Measurements from ENCODE around the gene ZNF772.
"Not testable (repeated sequence)": the region's sequence is repeated elsewhere in the genome, so short reads cannot be mapped to it uniquely, and the experiment has no call there.

The ZNF772 gene

DNA sequence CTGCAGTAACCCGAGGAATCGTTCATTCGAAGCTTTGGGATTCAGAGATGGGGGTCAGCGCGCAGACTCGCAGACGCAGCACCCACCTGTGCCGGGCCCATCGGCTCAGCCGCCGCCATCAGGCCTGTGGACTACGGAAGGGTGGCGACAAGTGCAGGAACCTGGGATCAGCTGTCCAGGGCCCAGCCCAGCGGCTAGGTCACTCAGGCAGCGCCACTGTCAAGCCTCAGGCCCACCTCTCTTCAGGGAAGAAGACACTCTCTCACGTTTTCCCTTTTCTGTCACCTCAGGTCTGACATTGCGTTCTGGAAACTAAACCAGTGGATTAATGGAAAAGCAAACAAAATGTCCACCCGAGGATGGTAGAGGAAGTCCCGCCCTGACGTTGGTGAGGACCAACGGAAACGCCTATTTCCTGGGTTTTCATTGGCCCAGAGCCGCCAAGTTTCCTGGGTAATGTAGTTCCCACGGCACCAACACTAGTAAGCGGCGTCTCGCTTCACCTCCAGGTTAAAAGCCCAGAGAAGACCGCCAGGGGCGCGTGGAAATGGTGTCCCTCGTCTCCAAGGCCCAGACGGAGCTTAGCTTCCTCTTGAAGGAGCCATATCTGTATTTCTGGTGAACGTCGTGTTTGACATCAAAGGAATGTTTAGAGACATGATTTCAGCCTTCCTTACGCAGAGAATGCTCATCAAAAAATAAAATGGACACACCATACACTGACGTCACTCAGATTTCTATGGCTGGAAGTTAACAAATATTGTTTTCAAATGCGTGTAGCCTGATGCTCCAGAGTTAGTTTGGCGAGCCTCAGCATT, at the start of gene ZNF772:
Gene ZNF772, minus strand, starts transcription at position 376 of the 818 bp plus-strand sequence. Its CDS starts 257 bp downstream, at position 119.
- DNase-seq (ENCODE audit: low spot score), result peak; percentile 87

DNA sequence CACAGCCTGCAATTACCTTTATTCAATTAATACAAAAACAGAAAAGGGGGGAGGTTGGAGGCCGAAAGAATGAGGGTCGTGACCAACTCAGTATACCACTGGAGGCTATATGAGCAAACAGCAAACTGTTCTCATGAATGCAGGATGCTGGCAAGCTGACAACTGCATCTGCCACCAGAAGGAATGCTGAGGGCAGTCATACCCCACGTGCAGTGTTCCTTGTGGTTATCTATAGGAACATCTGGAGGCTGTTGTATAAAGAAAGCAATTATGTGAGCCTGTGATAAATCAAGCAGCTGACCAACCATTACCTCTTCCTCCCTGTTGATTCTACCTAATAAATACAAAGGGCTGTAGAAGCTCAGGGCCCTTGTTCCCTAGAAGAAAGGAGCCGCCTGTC, 40.7 kb upstream of the ZNF772 start:
- not testable (repeated sequence) for DNase-seq (ENCODE audit: low spot score)

DNA sequence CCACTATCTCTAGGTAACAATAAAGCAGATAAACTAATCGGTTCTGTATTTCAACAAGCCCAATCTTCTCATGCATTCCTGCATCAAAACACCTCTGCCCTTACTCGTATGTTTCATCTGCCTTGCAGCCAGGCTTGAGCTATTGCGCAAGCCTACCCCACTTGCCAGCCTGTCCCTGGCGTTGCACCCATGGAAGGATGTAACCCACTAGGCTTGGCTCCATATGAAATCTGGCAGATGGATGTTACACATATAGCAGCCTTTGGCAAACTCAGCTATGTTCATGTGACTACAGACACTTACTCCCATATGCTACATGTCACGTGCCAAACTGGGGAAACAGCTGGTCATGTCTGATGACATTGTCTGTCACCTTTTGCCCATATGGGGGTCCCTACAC, 37.9 kb upstream of the ZNF772 start:
- DNase-seq (ENCODE audit: low spot score), result no peak

DNA sequence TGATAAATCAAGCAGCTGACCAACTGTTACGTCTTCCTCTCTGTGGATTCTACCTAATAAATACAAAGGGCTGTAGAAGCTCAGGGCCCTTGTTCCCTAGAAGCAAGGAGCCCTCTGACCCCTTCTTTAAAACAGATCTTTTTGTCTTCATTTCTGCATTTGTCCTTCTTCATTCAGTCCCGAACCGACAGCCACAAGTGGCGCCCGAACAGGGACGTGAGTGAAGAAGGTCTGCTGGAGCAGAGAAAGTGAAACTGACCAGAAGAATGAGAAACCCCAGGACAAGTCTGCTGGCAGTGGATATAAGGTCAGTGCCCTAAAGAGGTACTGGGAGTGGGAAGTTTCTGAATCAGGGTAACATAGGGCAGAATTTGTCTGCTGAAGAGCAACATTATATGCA, 35.5 kb upstream of the ZNF772 start:
- no peak for DNase-seq (ENCODE audit: low spot score)

- DNase-seq (ENCODE audit: low spot score), result no peak
Observed at GRCh38 chr19:57511484-57511883, 34.1 kb upstream of the ZNF772 start.

- DNase-seq (ENCODE audit: low spot score), result no peak
Observed at GRCh38 chr19:57506163-57506562, 28.8 kb upstream of the ZNF772 start.

GRCh38 chr19:57500400-57500799, 23.0 kb upstream of the ZNF772 start:
- not testable (repeated sequence) for DNase-seq (ENCODE audit: low spot score)

GRCh38 chr19:57499680-57500395, 22.5 kb upstream of the ZNF772 start, which contains the start of gene ZNF773:
Gene ZNF773, plus strand, starts transcription at chr19:57499938. Its CDS starts 143 bp downstream, at chr19:57500081.
- DNase-seq (ENCODE audit: low spot score), result peak; percentile 94

- DNase-seq (ENCODE audit: low spot score), result not testable (repeated sequence)
Observed at GRCh38 chr19:57499332-57499679, 21.9 kb upstream of the ZNF772 start.

- DNase-seq (ENCODE audit: low spot score), result not testable (repeated sequence)
Observed at GRCh38 chr19:57488299-57488644, 10.9 kb upstream of the ZNF772 start.

GRCh38 chr19:57487477-57488298, 10.3 kb upstream of the ZNF772 start, which contains the start of gene ZNF419:
Gene ZNF419, plus strand, starts transcription at chr19:57487750. Its CDS starts 201 bp downstream, at chr19:57487951.
- peak; percentile 91 for DNase-seq (ENCODE audit: low spot score)

DNA sequence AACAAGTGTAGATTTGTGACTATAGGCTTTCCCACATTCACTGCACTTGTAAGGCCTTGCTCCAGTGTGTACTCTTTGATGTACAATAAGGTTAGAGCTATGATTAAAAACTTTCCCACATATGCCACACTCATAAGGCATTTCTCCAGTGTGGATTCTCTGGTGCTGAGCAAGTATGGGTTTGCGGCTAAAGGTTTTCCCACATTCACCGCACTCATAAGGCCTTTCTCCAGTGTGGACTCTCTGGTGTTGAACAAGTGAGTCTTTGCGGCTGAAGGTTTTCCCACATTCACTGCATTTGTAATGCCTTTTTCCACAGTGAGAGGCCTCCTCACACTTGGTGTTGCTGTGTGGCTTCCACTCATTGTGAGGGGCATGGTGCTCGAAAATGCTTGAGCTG, 3.7 kb downstream of the ZNF772 start:
- DNase-seq (ENCODE audit: low spot score), result no peak

DNA sequence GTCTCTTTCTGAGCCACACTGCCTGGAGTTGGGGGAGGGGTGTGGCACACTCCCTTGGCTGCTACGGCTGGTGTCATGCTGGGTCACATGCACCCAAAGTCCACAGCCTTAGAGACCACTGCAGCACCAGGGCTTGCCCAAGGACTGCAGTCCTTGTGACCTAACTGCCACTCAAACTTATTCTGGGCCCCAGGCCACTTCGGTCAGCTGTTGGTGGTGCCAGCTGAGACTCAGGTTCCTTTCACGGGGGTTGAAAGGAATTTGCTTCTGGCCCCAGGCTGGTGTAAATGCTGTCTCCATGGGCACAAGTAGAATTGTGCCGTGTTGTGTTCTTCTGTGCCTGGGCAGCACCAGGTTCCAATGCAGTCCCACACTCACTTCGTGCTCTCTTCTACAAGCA, 10.9 kb downstream of the ZNF772 start:
- DNase-seq (ENCODE audit: low spot score), result no peak

- no peak for DNase-seq (ENCODE audit: low spot score)
Observed at GRCh38 chr19:57465680-57466381, 11.5 kb downstream of the ZNF772 start.

DNA sequence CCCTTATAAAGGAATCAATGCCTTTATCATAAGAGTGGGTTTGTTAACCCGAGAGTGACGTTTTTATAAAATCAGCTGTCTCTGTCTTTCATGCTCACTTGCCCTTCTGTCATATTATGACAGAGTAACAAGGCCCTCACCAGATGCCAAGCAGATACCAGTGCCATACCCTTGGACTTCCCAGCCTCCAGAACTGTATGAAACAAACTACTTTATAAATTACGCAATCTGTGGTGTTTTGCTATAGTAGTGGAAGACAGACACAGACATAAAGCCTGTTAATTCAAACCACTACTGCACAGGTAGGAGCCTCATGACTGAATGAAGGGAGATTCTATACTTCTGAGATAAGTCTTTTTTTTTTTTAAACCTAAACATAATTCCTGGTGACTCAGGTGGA, 25.1 kb downstream of the ZNF772 start:
- no peak for DNase-seq (ENCODE audit: low spot score)

DNA sequence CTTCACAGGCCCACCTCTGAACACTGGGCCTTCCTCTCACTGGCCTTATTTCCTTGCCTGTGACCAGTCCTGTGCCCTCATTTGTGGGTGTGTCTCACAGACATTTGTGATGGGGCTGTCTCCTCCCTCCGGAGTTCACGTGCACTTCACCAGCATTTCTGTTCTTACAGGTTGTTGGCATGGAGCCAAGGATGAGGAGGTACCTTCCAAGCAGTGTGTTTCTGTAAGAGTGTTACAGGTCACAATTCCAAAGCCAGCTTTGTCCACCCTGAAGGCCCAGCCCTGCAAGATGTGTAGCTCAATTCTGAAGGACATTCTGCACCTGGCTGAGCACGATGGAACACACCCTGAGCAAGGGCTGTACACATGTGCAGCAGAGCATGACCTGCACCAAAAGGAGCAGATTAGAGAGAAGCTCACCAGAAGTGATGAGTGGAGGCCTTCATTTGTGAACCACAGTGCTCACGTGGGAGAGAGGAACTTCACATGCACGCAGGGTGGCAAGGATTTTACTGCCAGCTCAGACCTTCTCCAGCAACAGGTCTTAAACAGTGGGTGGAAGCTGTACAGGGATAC, 34.2 kb downstream of the ZNF772 start:
- DNase-seq (ENCODE audit: low spot score), result no peak

DNA sequence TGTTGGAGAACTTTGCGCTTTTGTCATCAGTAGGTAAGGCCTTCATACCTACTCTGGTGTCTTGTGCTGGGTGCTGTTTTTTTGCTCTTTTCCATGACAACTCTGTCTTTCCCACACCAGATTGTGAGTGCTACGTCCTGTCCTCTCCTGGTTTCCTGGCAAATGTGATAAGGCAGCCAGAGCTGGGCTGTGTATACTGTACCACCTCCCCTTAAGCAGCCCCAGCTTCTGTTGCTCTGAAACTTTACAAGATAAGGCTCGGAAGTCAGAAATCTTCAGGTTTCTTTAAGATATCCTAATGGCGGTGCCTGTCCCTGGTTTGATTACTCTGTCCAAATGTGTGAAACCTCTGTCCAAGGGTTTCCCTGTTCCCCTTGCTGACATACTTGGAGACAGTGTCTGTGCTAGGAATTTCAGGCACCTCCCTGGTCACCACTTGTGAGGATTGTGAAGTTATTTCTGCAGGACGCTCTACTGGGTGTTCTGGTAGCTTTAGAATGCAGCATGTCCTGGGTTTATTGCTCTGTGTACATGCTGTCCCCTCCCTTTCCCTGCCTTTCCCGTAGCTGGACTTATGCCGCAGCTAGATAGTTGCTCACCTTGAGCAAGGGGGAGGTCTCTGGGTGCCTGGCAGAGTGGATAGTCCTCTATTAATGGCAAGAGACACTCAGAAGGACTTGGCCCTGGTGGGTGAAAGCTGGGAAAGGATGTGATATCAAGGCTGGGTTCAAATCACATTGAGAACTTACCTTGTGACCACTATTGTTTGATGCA, 35.2 kb downstream of the ZNF772 start:
- no peak for DNase-seq (ENCODE audit: low spot score)

- no peak for DNase-seq (ENCODE audit: low spot score)
Observed at GRCh38 chr19:57438925-57439324, 38.4 kb downstream of the ZNF772 start.

GRCh38 chr19:57437931-57438330, 39.4 kb downstream of the ZNF772 start:
- DNase-seq (ENCODE audit: low spot score), result no peak

DNA sequence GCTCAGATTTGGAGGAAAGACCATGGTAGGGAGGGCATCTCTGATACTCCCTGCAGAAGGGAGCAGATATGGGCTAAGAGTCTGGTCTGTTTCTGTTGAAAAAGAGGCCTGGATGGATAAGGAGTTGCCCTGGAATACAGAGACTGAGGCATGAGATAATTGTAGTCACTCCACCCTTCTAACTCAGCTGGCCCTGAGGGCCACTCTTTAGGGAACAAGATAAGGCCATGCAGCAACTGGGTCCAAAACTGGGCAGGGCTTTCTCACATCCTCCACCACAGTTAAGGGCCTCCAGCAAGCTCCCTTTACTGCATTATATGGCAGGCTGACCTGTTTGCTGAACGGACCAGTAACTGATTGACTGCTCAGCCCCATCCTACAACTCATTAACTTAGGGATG, 40.9 kb downstream of the ZNF772 start:
- DNase-seq (ENCODE audit: low spot score), result no peak

Data from ecto neural progenitor cell (in vitro differentiated cells).